ENCODE data around the gene SLC39A3. TPM values are rescaled to one million over a fixed set of nuclear protein-coding genes. Genes with fewer than 3 reads are reported as not detected.

The SLC39A3 gene
- total RNA-seq, 4 donors from 2014 or later, result 21.7 to 52.2 (median 31.4) TPM

GRCh38 chr19:2702170-2703076 is 37.4 kb downstream of the SLC39A3 start, which contains the start of gene GNG7:
Gene GNG7 (minus strand): TSS chr19:2702694. CDS start chr19:2520688, 182,006 bp downstream.
- Histone ChIP-seq H3K27ac (peak within 1 kb of the TSS in 1 of 3 donors; percentile 40), H3K27me3 (no peaks in the 10 kb centered on the region), H3K36me3 (no peaks in the 10 kb centered on the region), H3K4me3 (replicated peaks in 1 of 3) (peak within 1 kb of the TSS; percentile 9 to 53 (median 44)), H3K4me1 (peaks cover 10 to 11% of the 10 kb centered on the region in 2 donors), H3K9me3 (no peaks in the 10 kb centered on the region)
- 0 to 5% methylated on average over 10 to 19 of the region's 77 CpGs for WGBS, 2 donors
- intact Hi-C loops (cut with DNase I), result no loop called here
- DNase-seq, result peak; percentile 97
- TF ChIP-seq POLR2A (IDR thresholded peaks at IDR 0.05), result peak in 1 of 2 donors; percentile 81
- TF ChIP-seq, protein P1, sequence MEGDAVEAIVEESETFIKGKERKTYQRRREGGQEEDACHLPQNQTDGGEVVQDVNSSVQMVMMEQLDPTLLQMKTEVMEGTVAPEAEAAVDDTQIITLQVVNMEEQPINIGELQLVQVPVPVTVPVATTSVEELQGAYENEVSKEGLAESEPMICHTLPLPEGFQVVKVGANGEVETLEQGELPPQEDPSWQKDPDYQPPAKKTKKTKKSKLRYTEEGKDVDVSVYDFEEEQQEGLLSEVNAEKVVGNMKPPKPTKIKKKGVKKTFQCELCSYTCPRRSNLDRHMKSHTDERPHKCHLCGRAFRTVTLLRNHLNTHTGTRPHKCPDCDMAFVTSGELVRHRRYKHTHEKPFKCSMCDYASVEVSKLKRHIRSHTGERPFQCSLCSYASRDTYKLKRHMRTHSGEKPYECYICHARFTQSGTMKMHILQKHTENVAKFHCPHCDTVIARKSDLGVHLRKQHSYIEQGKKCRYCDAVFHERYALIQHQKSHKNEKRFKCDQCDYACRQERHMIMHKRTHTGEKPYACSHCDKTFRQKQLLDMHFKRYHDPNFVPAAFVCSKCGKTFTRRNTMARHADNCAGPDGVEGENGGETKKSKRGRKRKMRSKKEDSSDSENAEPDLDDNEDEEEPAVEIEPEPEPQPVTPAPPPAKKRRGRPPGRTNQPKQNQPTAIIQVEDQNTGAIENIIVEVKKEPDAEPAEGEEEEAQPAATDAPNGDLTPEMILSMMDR (IDR thresholded peaks at IDR 0.05), result no peak

DNA sequence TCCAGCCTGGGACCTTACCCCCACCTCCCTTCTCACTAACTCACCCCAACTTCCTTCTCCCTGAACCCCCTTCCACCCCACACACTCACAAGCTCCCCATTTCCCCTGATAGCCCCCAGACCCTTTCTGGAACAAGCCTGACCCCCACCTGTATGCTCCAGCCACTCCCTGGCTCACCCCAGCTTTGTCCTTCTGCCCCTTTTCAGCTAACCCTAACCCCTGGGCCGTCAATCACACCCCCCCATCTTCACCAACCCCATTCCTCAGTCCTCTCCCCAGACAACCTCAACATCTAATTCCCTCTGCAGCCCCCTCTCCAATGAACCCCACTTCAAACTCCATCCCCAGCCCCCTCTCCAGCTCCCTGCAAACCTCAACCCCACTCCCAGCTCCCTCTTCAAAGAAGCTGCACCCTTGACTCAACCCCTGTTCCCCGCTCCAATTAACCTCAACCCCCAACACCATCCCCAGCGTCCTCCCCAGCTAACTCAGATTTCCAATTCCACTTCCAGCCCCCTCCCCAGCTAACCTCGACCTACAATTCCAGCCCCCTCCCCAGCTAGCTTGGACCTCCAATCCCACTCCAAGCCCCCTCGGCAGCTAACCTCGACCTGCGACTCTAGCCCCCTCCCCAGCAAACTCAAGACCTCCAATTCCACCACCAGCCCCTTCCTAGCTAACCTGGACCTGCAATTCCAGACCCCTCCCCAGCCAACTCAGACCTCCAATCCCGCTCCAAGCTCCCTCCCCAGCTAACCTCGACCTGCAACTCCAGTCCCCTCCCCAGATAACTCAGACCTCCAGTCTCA is 38.3 kb downstream of the SLC39A3 start:
- Histone ChIP-seq H3K4me1 (peaks cover 10 to 11% of the 10 kb centered on the region in 2 donors), H3K27ac (no peak overlapping the region), H3K27me3 (no peaks in the 10 kb centered on the region), H3K4me3 (replicated peaks in 1 of 3) (peak overlapping the region in 2 of 3 donors; percentile 9 to 44), H3K36me3 (no peaks in the 10 kb centered on the region), H3K9me3 (no peaks in the 10 kb centered on the region)
- intact Hi-C loops (cut with DNase I), result no loop called here
- no peak for DNase-seq
- TF ChIP-seq, protein P1 (IDR thresholded peaks at IDR 0.05), result no peak
- TF ChIP-seq POLR2A (IDR thresholded peaks at IDR 0.05), result no peak
- 4 to 8% methylated on average over 9 of the region's 9 CpGs for WGBS, 2 donors

GRCh38 chr19:2700660-2701360 is 39.0 kb downstream of the SLC39A3 start:
- Histone ChIP-seq H3K36me3 (no peaks in the 10 kb centered on the region), H3K4me3 (replicated peaks in 1 of 3) (no peak overlapping the region), H3K27me3 (no peaks in the 10 kb centered on the region), H3K4me1 (peaks cover 10 to 11% of the 10 kb centered on the region in 2 donors), H3K9me3 (no peaks in the 10 kb centered on the region), H3K27ac (no peak overlapping the region)
- DNase-seq, result no peak
- WGBS, 2 donors, result 44 to 50% methylated on average over 26 of the region's 26 CpGs
- TF ChIP-seq, protein P1 (IDR thresholded peaks at IDR 0.05), result no peak
- TF ChIP-seq POLR2A (IDR thresholded peaks at IDR 0.05), result no peak
- intact Hi-C loops (cut with DNase I), result no loop called here

DNA sequence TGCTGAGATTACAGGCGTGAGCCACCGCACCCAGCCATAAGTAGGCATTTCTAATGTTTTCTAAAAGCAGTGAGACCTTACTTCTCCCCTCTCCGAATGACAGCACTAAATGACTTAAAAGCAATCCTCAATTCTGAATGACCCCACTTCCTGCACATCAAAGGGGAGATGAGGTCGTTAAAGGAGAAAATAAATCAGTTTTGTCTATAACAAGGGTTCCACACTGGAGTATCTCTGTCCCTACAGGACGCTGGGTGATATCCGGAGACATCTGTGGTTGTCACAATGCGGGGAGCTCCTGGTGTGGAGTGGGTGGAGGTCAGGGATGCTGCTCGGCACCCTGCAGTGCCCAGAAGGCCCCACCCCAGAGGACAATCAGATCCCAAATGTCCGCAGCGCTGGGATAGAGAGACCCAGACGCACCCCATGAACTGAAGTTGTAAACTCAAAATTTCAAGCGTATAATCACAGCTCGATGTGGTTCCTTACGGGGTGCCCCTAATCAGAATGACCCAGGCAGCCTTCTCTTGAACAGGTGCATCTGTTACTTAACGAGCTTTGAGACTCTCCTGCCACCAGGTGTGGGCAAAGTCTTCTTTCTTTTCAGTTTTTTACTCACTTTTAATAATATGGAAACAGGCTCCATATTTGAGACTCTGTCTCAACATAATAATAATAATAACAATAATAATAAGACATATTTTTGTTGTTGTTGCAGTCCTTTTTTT is 40.2 kb downstream of the SLC39A3 start:
- Histone ChIP-seq H3K27ac (no peak overlapping the region), H3K36me3 (no peaks in the 10 kb centered on the region), H3K27me3 (no peaks in the 10 kb centered on the region), H3K4me3 (replicated peaks in 1 of 3) (no peak overlapping the region), H3K4me1 (peaks cover 10 to 11% of the 10 kb centered on the region in 2 donors), H3K9me3 (no peaks in the 10 kb centered on the region)
- no peak for DNase-seq
- WGBS, 2 donors, result 84 to 85% methylated on average over 15 of the region's 15 CpGs
- intact Hi-C loops (cut with DNase I), result no loop called here
- TF ChIP-seq POLR2A (IDR thresholded peaks at IDR 0.05), result no peak
- TF ChIP-seq, protein P1 (IDR thresholded peaks at IDR 0.05), result no peak

All from thyroid gland (tissue), 4 donors.